Kidney (tissue), 14 donors: ENCODE results near the gene TMEM50B. TPM values are rescaled to one million over a fixed set of nuclear protein-coding genes. Genes with fewer than 3 reads are reported as not detected.
"Not testable (repeated sequence)": the region's sequence is repeated elsewhere in the genome, so short reads cannot be mapped to it uniquely, and the experiment has no call there.

Experiments used
- DNase-seq, 5 donors: peaks; one replicate each; pipeline ENCODE4 v3.0.0-alpha.2; 2013 to 2020
- FAIRE-seq: peaks from 2 replicates; lab custom pipeline; 2012; peaks lifted over from hg19 to GRCh38; lab: Jason Lieb, UNC
- H3K27ac ChIP-seq, 2 donors: one replicate each; pipeline ENCODE4 v1.7.0; 2013; ENCODE audit warnings: low read depth in 2 of 2, low read length in 2 of 2, inconsistent platforms in 1 of 2
- H3K27me3 ChIP-seq: one replicate; pipeline ENCODE4 v1.7.1; 2013; ENCODE audit warnings: low read length, inconsistent platforms; ENCODE audit not compliant: control insufficient read depth, insufficient read depth
- H3K36me3 ChIP-seq, 3 donors: one replicate each; pipeline versions ENCODE4 v1.7.0 to v1.7.1; 2013; ENCODE audit warnings: low read length in 3 of 3, control low read depth in 1 of 3, inconsistent platforms in 1 of 3; ENCODE audit not compliant: insufficient read depth in 3 of 3, control insufficient read depth in 2 of 3
- H3K4me1 ChIP-seq, 3 donors: one replicate each; pipeline versions ENCODE4 v1.7.0 to v1.7.1; 2013; ENCODE audit warnings: low read length in 3 of 3, inconsistent platforms in 1 of 3, low read depth in 1 of 3; ENCODE audit not compliant: control insufficient read depth in 2 of 3, insufficient read depth in 2 of 3
- H3K4me3 ChIP-seq, 3 donors: one replicate each; pipeline versions ENCODE4 v1.7.0 to v1.8.1; 2013; ENCODE audit warnings: low read length in 3 of 3, control low read depth in 1 of 3, inconsistent platforms in 1 of 3
- H3K9ac ChIP-seq, 3 donors: one replicate each; pipeline versions ENCODE4 v1.7.0 to v1.7.1; 2013; ENCODE audit warnings: low read length in 3 of 3, control low read depth in 1 of 3, inconsistent platforms in 1 of 3
- H3K9me3 ChIP-seq, 3 donors: one replicate each; pipeline versions ENCODE4 v1.7.0 to v1.7.1; 2013; ENCODE audit warnings: low read length in 3 of 3, control low read depth in 1 of 3, inconsistent platforms in 1 of 3; ENCODE audit not compliant: control insufficient read depth in 2 of 3, insufficient read depth in 1 of 3
- intact Hi-C: fragments of 100-400 bp; cut with DNase I; formaldehyde crosslinking; loops from one replicate; pipeline ENCODE4 v1.11.1; 2022
- polyA plus RNA-seq: library from polyadenylated mRNA; stranded (reverse); fragments of 350-450 nt; fragmentation: Illumina TruSeq; extraction: RNeasy Lipid Tissue Mini Kit (QIAGEN cat#74804); gene quantifications from one replicate; pipeline ENCODE4 v1.2.3, GENCODE V29; 2014; ENCODE audit warnings: low read depth, low replicate concordance; ENCODE audit not compliant: insufficient read depth
- total RNA-seq: library from RNA; stranded (reverse); fragmentation: NEBNext Ultra II Directional; extraction: Animal tissue kit (Norgen Biotek cat#: 25700); gene quantifications from one replicate; pipeline ENCODE4 v1.2.1, GENCODE V29; 2021
- TF ChIP-seq, protein P1 (sequence below): IDR thresholded peaks from 3 replicates; pipeline ENCODE4 v1.5.1; 2012; ENCODE audit warnings: mild to moderate bottlenecking, moderate library complexity, borderline replicate concordance; ENCODE audit not compliant: insufficient read depth; ENCODE audit errors: extremely low read depth
- donor health status: control.
- donor health status: control.
- donor health status: control.
- donor health status: control.
- donor health status: control.
- donor health status: DM: yes; HTN: yes; CAD: no.
- donor health status: Normal renal cell carcinoma (clear cell type).

The TMEM50B gene
- total and polyA plus RNA-seq, 2 donors from 2014 or later: 63.7 to 87.6 TPM

DNA sequence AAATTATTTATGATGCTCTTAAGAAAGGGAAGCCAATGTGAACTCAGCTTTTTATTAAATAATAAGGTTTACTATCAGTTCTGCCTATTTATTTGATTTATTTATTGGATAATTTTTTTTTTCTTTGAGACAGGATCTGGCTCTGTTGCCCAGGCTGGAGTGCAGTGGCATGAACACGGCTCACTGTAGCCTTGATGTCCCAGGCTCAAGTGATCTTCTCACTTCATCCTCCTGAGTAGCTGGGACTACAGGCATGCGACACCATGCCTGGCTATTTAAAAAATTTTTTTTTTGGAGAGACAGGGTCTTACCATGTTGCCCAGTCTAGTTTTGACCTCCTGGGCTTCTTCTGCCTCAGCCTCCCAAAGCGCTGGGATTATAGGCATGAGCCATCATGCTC, 32.7 kb upstream of the TMEM50B start:
- FAIRE-seq (no peak), DNase-seq (no peak)
- Histone ChIP-seq H3K4me3 (no peak overlapping the region), H3K9ac (no peak overlapping the region), H3K27ac (no peak overlapping the region), H3K9me3 (no peaks in the 10 kb centered on the region), H3K36me3 (peaks cover 2 to 45% (median 29%) of the 10 kb centered on the region in 3 donors), H3K27me3 (no peaks in the 10 kb centered on the region), H3K4me1 (no peaks in the 10 kb centered on the region)
- TF ChIP-seq, protein P1, sequence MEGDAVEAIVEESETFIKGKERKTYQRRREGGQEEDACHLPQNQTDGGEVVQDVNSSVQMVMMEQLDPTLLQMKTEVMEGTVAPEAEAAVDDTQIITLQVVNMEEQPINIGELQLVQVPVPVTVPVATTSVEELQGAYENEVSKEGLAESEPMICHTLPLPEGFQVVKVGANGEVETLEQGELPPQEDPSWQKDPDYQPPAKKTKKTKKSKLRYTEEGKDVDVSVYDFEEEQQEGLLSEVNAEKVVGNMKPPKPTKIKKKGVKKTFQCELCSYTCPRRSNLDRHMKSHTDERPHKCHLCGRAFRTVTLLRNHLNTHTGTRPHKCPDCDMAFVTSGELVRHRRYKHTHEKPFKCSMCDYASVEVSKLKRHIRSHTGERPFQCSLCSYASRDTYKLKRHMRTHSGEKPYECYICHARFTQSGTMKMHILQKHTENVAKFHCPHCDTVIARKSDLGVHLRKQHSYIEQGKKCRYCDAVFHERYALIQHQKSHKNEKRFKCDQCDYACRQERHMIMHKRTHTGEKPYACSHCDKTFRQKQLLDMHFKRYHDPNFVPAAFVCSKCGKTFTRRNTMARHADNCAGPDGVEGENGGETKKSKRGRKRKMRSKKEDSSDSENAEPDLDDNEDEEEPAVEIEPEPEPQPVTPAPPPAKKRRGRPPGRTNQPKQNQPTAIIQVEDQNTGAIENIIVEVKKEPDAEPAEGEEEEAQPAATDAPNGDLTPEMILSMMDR: no peak
- intact Hi-C loops: no loop called here

DNA sequence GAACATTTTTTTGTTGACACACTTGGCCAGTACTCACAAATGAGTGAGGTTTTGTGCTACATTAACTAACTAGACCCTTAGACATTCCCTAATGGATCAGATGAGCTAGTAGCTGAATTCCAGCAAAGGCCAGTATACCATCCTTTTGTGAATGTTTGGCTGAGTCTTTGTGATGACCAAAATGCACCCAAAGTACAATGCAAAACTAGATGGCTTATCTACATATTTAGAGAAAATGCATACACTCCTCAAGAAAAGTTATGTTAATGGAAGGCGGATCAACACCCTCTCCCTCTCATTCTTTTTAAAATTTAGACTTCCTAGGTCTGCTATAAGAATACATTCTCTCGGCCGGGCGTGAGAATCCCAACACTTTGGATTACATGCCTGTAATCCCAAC, 31.9 kb upstream of the TMEM50B start:
- DNase-seq: no peak
- Histone ChIP-seq H3K36me3 (peaks cover 4 to 37% (median 21%) of the 10 kb centered on the region in 3 donors), H3K9ac (no peak overlapping the region), H3K4me1 (no peaks in the 10 kb centered on the region), H3K27me3 (no peaks in the 10 kb centered on the region), H3K27ac (no peak overlapping the region), H3K4me3 (no peak overlapping the region), H3K9me3 (no peaks in the 10 kb centered on the region)
- TF ChIP-seq, protein P1: no peak
- intact Hi-C loops: no loop called here
- no peak for FAIRE-seq

DNA sequence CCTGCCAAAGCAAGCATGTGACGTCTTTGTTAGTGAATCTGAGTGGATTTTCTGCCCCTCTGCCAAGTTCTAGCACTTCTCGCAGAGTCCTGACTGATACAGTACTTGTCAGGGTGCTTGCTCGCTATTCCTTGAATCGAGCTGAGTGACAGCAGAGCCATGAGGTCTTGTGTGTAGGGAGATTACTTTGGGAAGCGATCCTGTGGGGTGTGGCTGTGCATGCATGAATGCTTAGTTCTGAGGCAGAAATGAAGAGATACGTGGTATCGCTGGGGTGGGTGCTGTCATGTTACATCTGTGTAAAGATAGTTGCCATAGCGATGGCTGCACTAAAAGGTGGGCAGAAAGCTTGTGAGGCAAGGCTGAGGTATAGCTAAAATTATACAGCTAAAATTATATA, 31.1 kb upstream of the TMEM50B start:
- H3K27ac ChIP-seq: no peak overlapping the region
- H3K4me3 ChIP-seq: no peak overlapping the region
- no peak overlapping the region for H3K9ac ChIP-seq
- FAIRE-seq (no peak), DNase-seq (no peak)
- no peaks in the 10 kb centered on the region for H3K9me3 ChIP-seq
- H3K27me3 ChIP-seq: no peaks in the 10 kb centered on the region
- TF ChIP-seq, protein P1: no peak
- H3K36me3 ChIP-seq: peaks cover 2 to 32% (median 17%) of the 10 kb centered on the region in 3 donors
- intact Hi-C loops: no loop called here
- no peaks in the 10 kb centered on the region for H3K4me1 ChIP-seq

DNA sequence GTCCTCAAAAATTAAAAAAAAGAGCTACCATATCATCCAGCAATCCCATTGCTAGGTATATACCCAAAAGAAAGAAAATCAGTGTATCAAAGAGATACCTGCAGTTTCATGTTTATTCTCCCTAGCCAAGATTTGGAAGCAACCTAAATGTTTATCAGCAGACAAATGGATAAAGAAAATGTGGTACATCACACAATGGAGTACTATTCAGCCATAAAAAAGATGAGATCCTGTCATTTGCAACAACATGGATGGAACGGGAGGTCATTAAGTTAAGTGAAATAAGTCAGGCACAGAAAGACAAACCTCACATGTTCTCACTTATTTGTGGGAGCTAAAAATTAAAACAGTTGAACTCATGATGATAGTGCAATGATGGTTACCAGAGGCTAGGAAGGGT, 27.2 kb upstream of the TMEM50B start:
- H3K9ac ChIP-seq, intact Hi-C loops, H3K9me3 ChIP-seq, DNase-seq, H3K4me3 ChIP-seq, FAIRE-seq, H3K27me3 ChIP-seq, H3K27ac ChIP-seq, H3K4me1 ChIP-seq: not testable (repeated sequence)
- peaks cover 2 to 26% (median 13%) of the 10 kb centered on the region in 3 donors for H3K36me3 ChIP-seq
